GM18867 (cell line): ENCODE results near the gene NTNG1.
"Not testable (repeated sequence)": the region's sequence is repeated elsewhere in the genome, so short reads cannot be mapped to it uniquely, and the experiment has no call there.

Experiments used
- ATAC-seq: cut with Tn5 transposase; IDR thresholded peaks from one replicate; pipeline ENCODE4 v1.9.1; 2021; ENCODE audit warnings: mild to moderate bottlenecking, moderate library complexity; ENCODE audit not compliant: unreplicated experiment

Gene NTNG1

DNA sequence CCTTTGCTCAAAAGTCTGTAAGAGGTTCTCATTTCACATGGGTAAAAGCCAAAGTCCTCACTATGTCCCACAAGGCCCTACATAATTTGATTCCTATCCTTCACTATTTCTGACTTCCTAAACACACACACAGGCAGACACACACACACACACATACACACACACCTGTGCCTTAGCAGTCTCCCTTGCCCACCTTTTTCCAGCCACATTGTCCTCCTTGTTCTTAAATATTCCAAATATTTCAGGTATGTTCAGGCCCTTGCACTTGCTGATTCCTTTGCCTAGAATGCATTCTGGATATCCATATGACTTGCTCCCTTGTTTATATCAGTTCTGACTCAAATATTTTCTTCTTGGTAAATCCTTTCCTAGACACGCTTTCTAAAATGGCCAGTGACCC, 54.6 kb downstream of the NTNG1 start:
- no peak for ATAC-seq

DNA sequence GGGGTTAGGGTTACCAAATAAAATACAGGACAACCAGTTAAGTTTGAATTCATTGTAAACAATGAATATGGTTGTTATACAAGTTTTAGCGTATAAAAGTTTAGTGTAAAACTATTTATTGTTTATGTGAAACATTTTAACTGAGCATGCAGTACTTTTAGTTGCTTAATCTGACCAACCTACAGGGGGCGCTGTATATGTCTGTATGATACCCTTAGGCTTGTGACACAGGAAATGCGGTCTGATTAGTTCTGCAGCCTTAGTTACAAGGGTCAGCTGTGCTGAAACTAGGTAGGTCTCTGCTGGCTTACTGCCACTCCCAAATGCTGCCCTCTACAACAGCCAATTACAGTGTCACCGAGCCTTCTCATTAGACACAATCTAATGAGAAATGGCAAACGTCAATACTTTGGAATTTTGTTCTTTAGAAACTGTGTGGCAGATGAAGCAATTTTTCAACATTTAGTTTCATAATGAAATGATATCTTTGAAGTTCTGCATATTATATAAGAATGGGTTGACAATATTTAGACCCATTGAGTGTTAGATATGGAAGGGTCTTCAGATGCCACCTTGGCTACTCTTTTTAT, 56.2 kb downstream of the NTNG1 start:
- ATAC-seq: peak; percentile 97

DNA sequence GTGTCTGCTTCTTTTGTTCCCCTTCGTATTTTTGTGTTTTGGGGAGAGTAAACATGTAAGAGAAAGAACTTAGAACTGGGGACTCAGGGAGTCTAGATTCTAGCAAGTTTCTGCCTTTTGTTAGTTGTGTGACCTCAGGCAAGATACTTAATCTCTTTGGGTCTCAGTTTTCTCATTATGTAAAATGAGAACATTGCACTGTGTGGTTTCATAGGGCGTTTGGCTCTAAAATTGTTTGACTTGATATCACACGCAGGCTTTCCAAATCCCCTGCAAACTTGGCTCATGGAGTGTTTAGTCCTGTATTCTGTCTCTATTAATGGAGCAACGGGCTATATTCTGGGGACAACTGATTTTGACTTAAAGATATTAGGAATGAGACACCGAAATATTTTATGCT, 57.7 kb downstream of the NTNG1 start:
- no peak for ATAC-seq

DNA sequence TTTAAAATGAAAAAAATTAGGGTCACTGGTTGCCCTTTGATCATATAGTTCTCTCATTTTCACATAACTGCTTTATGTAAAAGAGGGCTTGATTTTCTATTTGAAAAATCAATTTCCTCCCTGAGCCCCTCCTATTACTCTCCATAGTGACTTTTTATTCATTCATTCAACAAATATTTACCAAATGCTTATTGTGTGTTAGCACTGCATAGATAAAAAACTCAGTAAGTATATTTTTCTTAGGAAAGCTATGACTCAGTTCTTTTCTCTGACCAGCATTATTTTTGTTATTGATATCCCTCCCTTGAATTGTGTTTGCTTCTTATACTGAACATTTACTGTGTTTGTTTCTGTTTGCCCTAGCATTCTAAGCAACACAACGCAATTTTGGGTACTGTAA, 59.8 kb downstream of the NTNG1 start:
- no peak for ATAC-seq

DNA sequence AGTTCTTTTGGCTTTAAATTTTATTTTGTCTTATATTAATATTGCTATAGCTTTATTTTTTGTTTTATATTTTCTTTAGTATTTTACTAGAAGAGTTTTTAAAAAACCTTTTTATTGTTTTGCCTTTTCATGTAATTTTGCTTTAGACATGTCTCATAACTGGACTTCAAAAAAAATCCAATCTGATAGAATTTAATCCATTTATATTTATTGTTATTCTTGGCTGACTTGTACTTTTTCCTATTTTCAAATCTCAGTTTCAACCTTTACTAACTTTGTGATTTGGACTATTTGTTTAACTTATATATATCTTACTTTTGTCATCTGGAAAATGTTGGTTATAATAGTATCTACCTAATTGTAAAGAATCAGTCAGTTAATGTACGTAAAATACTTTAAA, 61.2 kb downstream of the NTNG1 start:
- no peak for ATAC-seq

DNA sequence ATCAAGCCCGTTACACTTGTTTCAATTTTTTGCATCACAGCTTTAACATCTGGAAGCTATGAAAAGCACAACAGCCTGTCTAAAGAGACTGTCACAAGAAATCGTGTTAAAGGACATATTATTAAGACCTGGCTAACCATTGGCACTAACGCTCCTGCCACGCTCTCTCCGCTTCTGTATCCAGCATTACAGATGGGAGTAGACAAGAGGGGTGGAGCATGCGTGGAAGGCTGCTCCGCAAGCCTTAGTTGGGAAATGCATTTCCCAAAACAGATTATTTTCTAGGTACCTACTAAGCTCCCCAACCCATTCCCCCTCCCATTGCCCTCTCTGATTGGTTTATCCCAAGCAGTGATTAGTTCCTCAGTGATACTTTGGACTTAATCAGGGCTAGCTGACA, 72.4 kb downstream of the NTNG1 start:
- no peak for ATAC-seq

DNA sequence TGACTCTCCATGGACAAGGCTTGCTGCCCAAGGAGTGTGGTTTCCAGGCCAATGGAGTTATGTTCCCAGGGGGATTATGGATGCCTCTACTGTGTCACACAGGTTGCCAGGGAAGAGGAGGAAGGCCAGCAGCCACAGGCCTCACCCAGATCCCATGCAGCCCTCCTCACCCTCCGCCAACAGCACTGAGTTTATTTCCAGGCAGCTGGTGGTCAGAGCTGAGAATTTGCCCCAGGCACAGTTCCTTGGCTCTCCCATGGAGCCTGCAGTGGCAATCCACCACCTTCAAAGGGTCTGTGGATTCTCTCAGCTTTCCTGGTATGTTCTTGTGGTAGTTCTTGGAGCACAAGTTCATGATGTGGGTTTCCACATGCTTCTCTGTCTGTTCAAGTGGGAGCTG, 79.2 kb downstream of the NTNG1 start:
- ATAC-seq: no peak

DNA sequence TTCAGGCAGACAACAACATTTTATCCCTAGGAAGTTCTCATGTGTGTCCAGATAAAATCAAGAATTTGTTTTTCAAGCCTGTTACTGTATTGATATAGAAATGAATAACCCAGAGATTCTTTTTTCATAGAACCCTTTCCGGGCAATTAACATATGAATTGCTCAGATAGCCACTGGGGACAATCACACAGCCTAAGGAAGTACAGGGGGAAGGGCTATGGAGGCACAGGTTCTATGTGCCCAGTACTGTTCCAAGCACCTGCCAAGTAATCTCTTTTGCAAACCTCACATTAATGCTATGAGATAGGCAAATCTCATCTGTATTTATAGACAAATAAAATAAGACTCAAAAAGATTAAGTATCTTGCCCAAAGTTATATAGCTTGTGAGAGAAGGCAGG, 84.9 kb downstream of the NTNG1 start:
- ATAC-seq: no peak

DNA sequence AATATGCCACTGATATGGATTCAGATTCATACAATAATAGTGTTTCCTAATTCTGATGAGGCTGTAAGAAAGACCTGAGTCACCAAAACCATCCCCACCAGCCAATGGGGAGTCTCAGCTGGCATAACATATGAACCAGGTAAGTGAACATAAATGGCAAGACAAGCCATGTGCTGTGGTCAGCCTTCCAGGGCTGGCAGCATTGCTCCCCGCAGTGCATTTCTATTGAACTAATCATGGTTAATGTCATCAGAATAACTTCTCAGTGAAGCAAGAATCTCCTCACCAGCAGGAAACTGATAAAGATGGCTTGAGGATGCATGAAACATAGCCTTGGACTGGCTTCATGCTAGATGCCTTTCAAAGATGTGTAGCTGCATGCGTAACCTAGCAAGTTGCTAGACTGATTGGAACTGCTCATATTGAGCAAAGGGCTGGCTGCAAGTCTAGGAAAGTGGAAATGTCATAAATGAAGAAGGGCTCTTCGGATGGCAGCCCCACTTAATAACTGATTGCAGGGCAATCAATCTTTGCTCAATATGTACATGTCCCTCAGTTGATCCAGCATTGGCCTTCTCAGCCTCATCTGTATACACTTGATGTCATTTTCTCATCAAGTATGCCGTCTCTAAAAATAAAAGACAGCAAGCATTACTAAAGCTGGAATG, 88.0 kb downstream of the NTNG1 start:
- ATAC-seq: no peak

DNA sequence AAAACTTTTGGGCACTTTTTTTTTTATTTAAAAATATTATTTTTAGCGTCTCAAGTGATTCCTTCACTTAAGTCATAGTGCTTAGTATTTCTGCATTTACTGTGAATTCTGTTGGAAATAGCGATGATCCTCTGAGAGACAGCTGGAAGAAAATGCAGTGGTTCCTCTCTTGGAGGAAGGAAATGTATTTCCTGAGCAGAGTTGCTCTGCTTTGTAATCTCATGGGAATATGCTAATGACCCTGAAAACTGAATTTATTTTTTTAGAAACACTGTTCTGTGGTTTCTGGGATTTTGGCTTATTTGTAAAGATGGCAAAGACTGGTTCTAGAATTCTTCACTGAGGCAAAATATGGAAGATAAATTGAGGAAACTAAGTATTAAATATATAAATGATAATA, 88.9 kb downstream of the NTNG1 start:
- no peak for ATAC-seq

DNA sequence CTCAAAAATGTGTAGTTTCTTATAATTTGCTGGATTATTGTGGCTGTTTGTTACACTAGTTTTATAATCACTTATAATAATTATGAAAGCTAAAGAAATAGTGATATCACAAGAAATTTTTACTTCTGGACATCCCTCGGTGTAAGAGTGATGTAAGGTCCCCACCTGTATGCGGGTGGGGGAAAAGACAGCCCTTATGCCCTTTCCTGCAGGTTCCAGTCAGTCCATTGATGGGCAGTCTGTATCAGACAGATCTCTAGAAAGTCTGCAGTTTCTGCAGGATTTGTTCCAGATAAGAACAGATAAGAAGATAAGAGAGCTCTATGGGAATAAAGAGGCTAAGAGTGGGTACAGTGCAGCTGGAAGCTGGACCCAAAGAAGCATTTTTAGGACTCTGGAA, 89.3 kb downstream of the NTNG1 start:
- no peak for ATAC-seq

DNA sequence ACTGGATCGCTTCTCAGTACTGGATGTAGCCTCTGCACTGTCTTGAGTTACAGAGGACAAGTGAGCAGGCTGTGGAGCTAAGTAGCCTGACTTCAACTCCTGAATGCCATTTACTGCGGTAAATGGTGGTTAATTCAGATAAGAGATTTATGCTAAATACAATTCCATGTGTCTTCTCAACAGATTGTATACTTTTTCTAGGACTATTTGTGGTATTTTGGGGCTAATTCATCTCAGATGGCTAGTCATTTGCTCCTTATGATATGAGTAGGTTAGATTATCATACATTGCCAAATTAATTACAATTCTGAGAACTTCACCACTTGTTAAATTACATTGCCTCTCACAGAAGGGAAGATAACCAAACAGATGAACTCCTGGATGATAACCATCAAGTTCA, 90.5 kb downstream of the NTNG1 start:
- ATAC-seq: no peak

DNA sequence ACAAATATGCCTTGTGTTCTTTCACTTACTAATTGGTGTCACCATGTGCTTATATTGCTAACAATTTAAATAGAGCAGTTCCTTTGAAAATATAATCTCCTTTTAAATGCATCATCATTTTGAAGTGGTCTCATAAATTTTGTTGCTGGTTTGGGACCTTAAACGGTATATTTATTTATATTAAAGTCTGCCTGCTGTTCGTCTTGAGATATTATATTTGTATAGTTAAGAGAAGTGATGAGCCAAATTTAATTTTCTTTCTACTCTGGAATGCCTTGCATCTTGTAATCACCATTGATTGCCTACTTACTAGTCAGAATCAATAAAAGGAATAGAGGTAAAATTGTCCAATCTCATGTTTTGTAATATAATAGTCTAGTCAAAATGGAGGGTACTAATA, 91.6 kb downstream of the NTNG1 start:
- ATAC-seq: no peak

DNA sequence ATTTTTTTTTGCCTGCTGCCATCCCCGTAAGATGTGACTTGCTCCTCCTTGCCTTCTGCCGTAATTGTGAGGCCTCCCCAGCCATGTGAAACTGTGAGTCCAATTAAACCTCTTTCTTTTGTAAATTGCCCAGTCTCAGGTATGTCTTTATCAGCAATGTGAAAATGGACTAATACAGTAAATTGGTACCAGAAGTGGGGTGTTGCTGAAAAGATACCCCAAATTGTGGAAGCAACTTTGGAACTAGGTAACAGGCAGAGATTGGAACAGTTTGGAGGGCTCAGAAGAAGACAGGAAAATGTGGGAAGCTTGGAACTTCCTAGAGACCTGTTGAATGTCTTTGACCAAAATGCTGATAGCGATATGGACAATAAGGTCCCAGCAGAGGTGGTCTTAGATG, 95.9 kb downstream of the NTNG1 start:
- ATAC-seq: not testable (repeated sequence)

DNA sequence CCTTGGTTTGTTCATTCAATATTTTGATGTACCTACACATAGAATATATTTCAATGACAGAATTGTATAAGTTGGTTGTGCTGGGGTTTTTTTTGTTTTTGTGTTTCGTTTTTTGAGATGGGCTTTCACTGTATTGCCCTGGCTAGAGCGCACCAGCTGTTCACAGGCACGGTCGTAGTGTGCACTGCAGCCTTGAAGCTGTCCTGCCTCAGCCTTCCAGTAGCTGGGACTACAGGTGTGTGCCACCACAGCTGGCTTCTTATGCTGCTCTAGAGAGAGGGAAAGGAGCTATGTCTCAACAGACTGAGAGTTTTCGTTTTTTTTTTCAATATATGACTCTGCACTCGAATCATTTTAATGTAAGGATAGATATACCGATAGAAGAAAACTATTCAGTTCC, 102.6 kb downstream of the NTNG1 start:
- no peak for ATAC-seq

DNA sequence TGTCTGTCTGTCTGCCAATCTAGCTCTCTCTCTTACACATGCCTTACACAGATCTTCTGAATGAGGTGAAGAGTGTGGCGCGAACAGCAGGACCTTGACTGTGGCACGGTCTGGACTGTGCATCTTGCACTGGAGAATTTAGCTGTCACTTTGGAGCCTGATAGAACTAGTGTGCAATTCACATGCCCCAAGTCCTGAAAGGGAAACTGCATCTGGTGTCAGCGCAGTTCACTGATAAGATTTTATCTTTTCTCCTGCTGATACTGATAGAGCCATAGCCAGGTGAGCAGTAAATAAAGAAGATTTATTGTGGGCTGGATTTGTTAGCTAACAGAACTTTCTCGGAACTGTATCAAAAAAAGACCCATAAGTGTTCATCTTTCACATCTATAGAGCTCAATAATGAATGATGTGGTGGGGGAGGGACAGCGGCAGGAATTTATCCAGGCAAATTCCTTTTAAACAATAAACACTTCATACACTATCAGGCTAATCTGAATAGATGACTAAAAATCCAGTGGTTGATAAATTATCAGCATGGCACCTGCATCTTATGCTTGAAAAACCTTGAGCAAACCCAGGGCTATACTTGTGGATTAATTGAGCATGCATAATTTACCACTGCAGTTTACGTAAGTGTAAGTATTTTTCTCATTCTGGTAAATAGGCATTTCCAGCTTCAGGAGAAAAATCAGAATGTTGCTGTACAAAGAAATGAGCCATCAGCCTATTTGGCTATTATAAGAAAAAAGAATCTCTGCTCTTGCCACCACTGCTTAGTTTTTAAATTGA, 104.1 kb downstream of the NTNG1 start:
- no peak for ATAC-seq

DNA sequence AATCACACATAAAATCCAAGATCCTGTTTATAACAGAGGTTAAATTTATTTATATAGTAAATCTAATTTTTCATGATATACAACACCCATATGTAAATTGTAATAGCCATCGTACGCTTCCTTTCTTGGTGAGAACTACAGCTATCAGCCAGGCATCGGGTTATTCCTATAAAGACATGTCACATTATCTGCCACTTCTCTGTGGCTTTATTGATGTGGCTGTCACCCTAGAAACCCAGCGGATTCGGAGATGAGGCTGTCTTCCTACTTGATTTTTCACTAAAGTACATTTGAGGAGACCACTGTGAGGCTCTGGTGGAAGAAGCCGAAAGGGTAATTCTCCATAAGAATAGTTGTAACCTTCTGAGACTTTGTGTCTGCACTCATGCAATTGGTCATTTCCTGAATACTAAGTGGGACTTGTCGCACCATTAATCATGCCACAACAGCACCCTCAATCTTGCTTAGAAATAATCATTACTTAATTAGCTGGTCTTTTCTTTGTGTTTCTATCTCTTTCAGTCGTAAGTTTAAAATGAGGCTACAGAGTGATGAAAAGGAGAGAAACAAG, 106.0 kb downstream of the NTNG1 start:
- peak; percentile 63 for ATAC-seq

DNA sequence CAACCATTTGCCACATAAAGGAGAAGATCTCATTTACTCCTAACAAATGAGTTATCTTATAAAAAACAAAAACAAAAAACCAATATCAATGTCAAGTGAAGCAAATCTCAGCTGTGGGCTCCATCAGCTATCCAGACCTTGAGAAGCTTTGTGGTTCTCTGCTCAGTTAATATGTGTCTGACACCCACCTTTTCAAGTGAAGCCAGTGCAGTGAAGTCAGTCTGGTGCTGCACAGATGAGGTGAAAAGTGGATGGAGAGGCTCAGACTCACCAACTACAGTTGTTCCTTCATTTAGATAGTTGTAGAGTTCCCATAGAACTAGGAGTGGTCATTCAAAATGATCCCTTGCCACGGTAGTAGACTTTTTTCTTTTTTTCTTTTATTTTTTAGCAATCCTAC, 106.8 kb downstream of the NTNG1 start:
- no peak for ATAC-seq

DNA sequence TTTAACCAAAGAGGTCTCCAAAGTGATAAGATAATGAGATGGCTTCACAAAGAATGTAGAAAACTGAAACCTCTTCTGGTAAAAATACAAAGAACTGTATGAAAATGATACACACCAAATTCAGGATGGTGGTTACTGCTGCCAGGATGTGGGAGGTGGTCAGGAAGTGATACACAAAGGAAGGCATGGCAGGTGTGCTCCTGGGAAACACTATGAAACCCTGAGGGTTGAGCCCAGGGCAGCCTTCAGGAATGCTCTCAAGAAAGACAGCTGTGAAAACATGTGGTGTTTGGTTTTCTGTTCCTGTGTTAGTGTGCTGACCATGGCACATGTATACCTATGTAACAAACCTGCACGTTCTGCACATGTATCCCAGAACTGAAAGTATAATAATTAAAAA, 109.3 kb downstream of the NTNG1 start:
- ATAC-seq: no peak

DNA sequence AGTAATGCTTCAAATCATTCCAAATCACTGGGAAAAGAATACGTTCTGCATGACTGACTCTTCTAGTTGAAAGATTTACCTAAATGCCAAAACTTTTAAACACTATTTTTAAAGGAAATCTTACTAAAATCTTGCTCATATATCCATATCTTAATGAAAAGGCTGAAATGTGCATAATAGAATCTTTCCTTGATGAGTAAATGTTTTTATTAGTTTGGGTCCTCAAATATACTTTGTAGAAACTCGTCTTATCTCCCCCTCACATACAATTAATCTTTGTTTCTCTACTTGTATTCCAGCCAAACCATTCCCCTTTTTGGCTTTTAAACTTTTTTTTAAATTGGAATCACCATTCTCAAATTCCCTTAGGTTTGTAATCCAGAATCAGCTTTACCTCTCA, 110.2 kb downstream of the NTNG1 start:
- no peak for ATAC-seq

DNA sequence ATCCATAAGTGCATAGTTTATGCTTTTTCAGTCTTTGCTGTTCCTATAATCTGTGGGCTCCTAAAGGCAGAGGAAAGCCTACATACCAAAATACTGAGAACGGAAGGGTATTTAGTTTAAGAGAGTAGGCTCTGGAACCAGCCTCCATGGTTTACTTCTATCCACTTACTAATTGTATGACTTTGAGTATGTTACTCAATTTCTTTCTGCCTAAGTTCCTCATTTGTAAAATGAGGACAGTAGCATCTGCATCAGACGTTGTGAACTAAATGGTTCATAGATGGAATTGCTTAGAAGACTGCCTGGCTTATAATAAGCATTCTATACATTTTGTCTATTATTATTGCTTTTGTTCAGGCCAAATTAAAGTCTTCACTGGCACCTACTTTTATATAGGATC, 111.0 kb downstream of the NTNG1 start:
- no peak for ATAC-seq

DNA sequence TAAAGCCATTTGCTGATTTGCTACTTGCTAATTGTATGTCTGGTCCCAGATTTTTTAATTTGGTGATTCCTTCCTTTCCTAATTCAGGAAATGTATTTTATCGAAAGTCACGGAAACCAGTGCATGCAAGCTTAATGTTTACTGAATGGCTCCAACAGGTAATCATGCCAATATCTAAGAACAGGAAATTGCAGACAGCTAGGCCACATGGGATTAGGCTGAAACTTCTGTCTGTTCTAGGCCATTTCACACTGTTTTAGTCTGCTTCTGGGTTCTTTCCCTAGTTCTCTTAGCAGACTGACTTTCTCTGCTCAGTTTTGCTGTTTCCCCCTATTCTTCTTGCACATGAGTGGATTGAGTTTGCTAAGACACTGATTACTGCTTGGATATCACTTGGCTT, 111.4 kb downstream of the NTNG1 start:
- no peak for ATAC-seq
